HCEC 1CT (cell line): Measurements from ENCODE around the gene BRCA2.
"Not testable (repeated sequence)": the region's sequence is repeated elsewhere in the genome, so short reads cannot be mapped to it uniquely, and the experiment has no call there.

Experiments used
- DNase-seq: peaks from one replicate; pipeline ENCODE4 v3.0.0-alpha.2; 2017

Gene BRCA2

GRCh38 chr13:32314271-32315237, 754 bp upstream of the BRCA2 start:
- peak; percentile 31 for DNase-seq

GRCh38 chr13:32316028-32316339, 676 bp downstream of the BRCA2 start:
- DNase-seq: no peak

GRCh38 chr13:32316501-32316900, 1.2 kb downstream of the BRCA2 start:
- no peak for DNase-seq

GRCh38 chr13:32317716-32318465, 2.6 kb downstream of the BRCA2 start:
- no peak for DNase-seq

GRCh38 chr13:32320528-32320927, 5.2 kb downstream of the BRCA2 start:
- no peak for DNase-seq

GRCh38 chr13:32323912-32324311, 8.6 kb downstream of the BRCA2 start:
- DNase-seq: peak; percentile 80

GRCh38 chr13:32330441-32330840, 15.1 kb downstream of the BRCA2 start:
- DNase-seq: peak; percentile 75

- DNase-seq: no peak
Measured at GRCh38 chr13:32334671-32335070, 19.4 kb downstream of the BRCA2 start.

GRCh38 chr13:32340914-32341313, 25.6 kb downstream of the BRCA2 start:
- no peak for DNase-seq

GRCh38 chr13:32347651-32348050, 32.3 kb downstream of the BRCA2 start:
- DNase-seq: no peak

GRCh38 chr13:32350839-32351441, 35.6 kb downstream of the BRCA2 start:
- DNase-seq: not testable (repeated sequence)

GRCh38 chr13:32354040-32354439, 38.7 kb downstream of the BRCA2 start:
- DNase-seq: no peak

GRCh38 chr13:32355935-32356334, 40.6 kb downstream of the BRCA2 start:
- DNase-seq: not testable (repeated sequence)

- no peak for DNase-seq
Measured at GRCh38 chr13:32362574-32362973, 47.3 kb downstream of the BRCA2 start.

GRCh38 chr13:32370805-32371204, 55.5 kb downstream of the BRCA2 start:
- DNase-seq: no peak

- no peak for DNase-seq
Measured at GRCh38 chr13:32376642-32377415, 61.5 kb downstream of the BRCA2 start.

- no peak for DNase-seq
Measured at GRCh38 chr13:32378012-32378411, 62.7 kb downstream of the BRCA2 start.

GRCh38 chr13:32381539-32381938, 66.2 kb downstream of the BRCA2 start:
- DNase-seq: no peak

GRCh38 chr13:32383836-32384618, 68.7 kb downstream of the BRCA2 start:
- no peak for DNase-seq

GRCh38 chr13:32384702-32385101, 69.4 kb downstream of the BRCA2 start:
- DNase-seq: no peak

GRCh38 chr13:32385410-32385809, 70.1 kb downstream of the BRCA2 start:
- no peak for DNase-seq

GRCh38 chr13:32390048-32390447, 74.7 kb downstream of the BRCA2 start:
- no peak for DNase-seq
